ENCODE measurements around the gene C5orf46.

The C5orf46 gene

DNA sequence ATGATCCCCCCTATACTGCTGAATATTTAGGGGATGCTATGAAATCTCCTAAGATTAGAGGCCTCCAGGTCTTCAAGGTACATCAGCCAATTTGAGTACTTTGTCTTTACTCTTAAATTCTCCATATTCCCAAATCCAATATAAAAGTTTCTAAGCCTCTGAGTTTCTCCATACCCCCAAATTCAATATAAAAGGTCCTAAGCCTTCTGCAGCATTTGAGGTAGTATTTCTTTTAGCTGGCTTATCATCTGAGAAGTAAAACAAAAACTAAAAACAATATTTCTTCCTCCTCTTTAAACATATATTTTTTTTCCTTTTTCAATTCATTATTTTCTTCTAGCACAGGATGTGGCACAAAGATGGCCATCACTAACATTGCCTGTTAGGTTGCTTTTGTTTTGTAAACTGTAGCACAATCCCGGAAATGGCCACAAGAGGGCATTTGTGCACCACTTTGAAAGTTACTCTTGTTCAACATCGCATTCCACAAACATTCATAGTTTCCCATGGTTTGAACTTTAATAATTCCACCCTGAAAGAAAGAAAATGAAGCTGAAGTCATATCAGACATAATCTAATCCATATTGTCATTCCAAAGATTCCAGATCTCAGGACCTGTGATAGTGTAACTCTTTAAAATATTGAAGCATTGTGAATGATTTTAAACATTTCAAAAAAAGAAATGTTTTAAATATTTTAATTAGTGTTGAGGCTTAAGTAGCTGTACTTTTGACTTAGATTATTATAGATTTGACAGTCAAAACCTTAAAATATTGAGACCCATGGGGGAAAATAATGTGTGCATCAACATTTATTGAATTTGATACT lies 48.8 kb downstream of the C5orf46 start:
- peak; percentile 65 for DNase-seq (ENCODE audit: low spot score)

GRCh38 chr5:147856801-147857200 lies 49.5 kb downstream of the C5orf46 start:
- DNase-seq (ENCODE audit: low spot score), result no peak

GRCh38 chr5:147855774-147856069 lies 50.6 kb downstream of the C5orf46 start:
- no peak for DNase-seq (ENCODE audit: low spot score)

DNA sequence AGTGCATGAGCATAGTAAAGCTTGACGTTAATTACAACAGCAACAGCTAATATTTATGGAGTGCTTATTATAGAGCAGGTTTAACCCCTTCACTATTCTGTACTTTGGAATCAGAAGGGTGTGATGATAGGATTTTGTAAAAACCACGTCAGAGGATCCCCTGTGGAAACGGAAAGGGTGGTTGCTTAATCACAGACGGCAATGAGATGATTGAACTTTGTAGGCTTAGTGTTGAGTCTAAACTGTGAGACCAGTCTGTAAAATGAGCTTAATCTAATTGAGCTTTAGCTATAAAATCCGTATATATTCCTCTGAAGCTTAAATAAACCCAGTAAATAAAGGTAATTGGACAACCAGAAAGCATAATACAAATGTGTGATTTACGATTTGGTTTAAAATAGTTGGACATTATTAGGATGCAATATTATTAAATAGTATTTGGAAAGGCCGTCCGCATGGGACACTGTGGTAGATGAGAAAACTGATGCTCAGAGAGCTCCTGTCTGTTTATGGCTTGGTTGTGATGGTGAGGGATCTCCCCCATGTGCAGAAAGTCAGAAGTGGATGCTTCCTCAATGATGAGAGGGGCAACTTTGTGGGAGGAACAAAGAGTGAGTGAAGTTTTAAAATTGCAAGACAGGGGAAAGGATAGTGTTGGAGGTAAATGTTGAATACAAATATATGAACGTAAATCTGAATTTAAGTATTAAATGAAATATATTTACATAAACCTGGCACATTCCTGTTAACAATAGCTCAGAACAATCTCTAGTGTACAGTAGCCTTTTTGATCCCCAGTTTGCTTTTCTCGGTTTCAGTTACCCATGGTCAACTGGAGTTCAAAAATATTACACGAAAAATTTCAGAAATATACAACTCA lies 51.2 kb downstream of the C5orf46 start:
- DNase-seq (ENCODE audit: low spot score), result no peak

GRCh38 chr5:147854331-147854730 lies 52.0 kb downstream of the C5orf46 start:
- DNase-seq (ENCODE audit: low spot score), result no peak

DNA sequence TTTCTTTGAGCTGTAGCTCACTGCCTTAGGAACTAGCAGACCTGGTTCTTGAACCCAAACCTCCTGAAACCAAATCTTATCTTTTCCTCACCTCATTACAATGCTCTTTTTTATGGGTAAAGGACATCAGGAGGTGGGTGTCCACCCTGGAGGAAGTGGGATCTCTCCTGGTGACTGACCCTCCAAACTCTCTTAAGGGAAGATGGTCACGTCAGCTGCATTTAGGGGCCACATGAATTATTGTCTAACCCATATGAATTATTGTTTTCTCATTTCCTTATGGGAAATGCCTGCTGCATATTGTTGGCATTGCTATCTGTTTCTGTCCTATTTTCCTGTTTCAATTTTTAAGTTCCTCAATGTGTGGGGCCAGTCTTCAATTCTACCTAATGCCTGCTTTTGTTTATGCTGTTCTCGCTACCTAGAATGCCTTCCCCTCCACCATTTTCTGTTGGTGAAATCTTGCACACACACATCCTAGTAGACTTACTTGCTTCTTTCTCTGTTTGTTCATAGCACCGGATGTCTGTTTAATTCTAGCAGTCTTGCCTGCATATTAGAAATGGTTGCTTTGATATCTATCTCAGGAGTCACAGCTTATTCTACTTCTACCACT lies 52.9 kb downstream of the C5orf46 start:
- no peak for DNase-seq (ENCODE audit: low spot score)

DNA sequence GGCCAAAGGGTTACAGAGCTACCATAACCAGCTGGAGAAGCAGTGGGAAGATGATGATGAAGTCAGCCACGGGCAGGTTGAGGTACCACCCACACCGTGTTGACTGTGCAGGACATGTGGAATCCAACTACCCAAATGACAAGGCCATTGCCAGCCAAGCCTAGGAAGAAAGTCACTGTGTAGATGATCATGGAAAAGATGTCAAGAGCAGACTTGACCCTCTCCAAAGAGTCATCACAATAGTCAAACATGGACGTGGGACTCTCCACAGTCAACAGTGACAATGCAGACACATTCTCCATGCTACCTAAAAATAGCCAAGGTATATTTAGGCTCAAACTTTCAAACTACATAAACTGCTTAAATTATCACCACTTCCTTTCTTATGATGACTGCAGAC lies 54.0 kb downstream of the C5orf46 start:
- DNase-seq (ENCODE audit: low spot score), result no peak

DNA sequence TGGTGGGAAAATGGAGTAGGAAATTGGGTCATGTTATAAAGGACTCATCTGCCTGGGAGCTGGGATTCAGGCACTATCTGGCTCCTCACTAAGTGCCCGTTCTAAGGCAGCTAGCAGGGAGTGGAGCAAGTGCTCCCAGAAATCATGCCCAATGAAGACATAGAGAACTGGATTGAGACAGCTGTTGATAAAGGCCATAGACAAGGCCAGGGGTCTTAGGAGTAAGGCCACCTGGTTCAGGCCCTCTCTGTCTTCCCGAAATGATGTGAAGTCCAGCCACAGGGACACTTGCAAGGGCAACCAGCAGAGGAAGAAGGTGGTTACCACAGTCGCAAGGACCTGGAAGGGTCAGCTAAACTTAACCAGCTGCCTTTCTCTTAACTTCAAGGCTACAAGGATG lies 54.8 kb downstream of the C5orf46 start:
- no peak for DNase-seq (ENCODE audit: low spot score)

- DNase-seq (ENCODE audit: low spot score), result no peak
These were observed 57.1 kb downstream of the C5orf46 start for GRCh38 chr5:147849226-147849625.

GRCh38 chr5:147845618-147846017 lies 60.7 kb downstream of the C5orf46 start:
- no peak for DNase-seq (ENCODE audit: low spot score)

DNA sequence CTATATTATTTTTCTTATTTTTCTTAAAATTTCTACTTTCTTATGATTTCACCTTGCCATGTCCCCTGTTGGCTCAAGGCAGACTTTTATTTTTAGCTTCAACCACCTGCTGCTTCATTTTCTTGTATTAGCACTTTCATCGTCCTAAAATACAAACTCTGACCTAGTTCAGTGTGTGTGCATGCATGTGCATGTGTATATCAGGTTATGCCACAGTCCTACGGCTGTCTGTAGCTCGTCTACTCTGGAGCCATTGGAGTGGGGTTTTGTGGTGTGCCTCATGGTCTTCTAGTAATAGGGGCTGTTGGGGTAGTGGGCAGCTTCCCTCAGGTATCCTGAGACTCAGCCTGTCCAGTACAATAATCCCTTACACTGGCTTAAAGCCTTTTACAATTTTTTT lies 61.5 kb downstream of the C5orf46 start:
- DNase-seq (ENCODE audit: low spot score), result no peak

GRCh38 chr5:147842869-147843268 lies 63.5 kb downstream of the C5orf46 start:
- DNase-seq (ENCODE audit: low spot score), result no peak

Data from LoVo (cell line).